ENCODE measurements around the gene CBLC. TPM values are rescaled to one million over a fixed set of nuclear protein-coding genes. Genes with fewer than 3 reads are reported as not detected.

The CBLC gene
- total and polyA plus RNA-seq, 10 of the 15 experiments (the other 5 are each of a cell fraction or from before 2014, with no cell fraction given) = not detected

DNA sequence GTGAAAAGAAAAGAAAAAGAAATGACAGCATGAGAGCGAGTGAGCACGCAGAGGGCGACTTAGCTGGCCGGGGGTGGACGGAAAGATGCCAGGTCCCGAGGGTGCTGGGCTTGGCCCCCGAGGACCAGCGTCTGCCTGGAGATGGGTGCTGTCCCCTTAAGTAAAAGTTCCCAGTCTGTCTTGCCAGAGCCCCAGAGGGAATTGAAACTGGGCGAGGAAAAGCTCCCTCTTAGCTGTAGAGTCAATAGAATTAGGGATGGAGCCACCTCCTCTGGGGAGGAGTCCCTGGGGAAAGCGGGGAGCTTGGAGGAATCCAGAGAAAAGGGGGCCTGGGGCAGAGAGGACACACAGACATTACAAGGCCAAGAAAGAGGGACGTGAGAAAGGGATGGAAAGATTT is 44.5 kb downstream of the CBLC start:
- POLR2A ChIA-PET = no interaction called here

More for the DNA sequence above, 44.5 kb downstream of the CBLC start:
- H3K27ac ChIP-seq (ENCODE audit: control insufficient read depth, insufficient read depth) = no peak overlapping the region
- no peak overlapping the region for H3K9ac ChIP-seq (ENCODE audit: control insufficient read depth, insufficient read depth, low read length)
- no peak for FAIRE-seq
- no peak for ATAC-seq
- H3K79me2 ChIP-seq (ENCODE audit: control insufficient read depth, insufficient read depth, low read length) = no peaks in the 10 kb centered on the region
- WGBS (ENCODE audit: insufficient coverage, insufficient replicate concordance, low lambda C conversion rate, missing lambda C conversion rate) = 20% methylated on average over 11 of the region's 11 CpGs
- no peaks in the 10 kb centered on the region for H3K9me3 ChIP-seq (replicated peaks; ENCODE audit: control insufficient read depth, insufficient read depth, low read length)
- in situ Hi-C loops (cut with MboI) (no loop called here), intact Hi-C loops (cut with micrococcal nuclease; ENCODE audit: unreplicated experiment) (no loop called here)
- H3K27me3 ChIP-seq (replicated peaks in 1 of 2; ENCODE audit: control insufficient read depth in 2 of 2, insufficient read depth in 2 of 2, low read length in 1 of 2) = 0 out of 4 replicates have a peak, but pooled peaks cover 0 to 1% of the 10 kb centered on the region in 2 experiments
- H2AFZ ChIP-seq (ENCODE audit: control insufficient read depth, low read depth, low read length) = no peak overlapping the region
- no peaks in the 10 kb centered on the region for H3K4me1 ChIP-seq (ENCODE audit: control insufficient read depth, insufficient read depth, low read length)
- H4K20me1 ChIP-seq (ENCODE audit: control insufficient read depth, insufficient read depth) = no peaks in the 10 kb centered on the region
- H3K36me3 ChIP-seq (ENCODE audit: control insufficient read depth in 2 of 2, insufficient read depth in 2 of 2, low read length in 1 of 2) = no peaks in the 10 kb centered on the region
- ChIA-PET CTCF (no interaction called here), SMC1A (ENCODE audit: uncharacterized antibody, unreplicated experiment) (no interaction called here), RAD21 (ENCODE audit: unreplicated experiment) (no interaction called here)
- H3K4me3 ChIP-seq = no peak overlapping the region
- no TSS peak for BruUV-seq (replicated peaks)
- no peak for DNase-seq (ENCODE audit: low read depth, low spot score)
- no peak overlapping the region for H3K4me2 ChIP-seq (ENCODE audit: control insufficient read depth, insufficient read depth)
- TF ChIP-seq, protein P1, sequence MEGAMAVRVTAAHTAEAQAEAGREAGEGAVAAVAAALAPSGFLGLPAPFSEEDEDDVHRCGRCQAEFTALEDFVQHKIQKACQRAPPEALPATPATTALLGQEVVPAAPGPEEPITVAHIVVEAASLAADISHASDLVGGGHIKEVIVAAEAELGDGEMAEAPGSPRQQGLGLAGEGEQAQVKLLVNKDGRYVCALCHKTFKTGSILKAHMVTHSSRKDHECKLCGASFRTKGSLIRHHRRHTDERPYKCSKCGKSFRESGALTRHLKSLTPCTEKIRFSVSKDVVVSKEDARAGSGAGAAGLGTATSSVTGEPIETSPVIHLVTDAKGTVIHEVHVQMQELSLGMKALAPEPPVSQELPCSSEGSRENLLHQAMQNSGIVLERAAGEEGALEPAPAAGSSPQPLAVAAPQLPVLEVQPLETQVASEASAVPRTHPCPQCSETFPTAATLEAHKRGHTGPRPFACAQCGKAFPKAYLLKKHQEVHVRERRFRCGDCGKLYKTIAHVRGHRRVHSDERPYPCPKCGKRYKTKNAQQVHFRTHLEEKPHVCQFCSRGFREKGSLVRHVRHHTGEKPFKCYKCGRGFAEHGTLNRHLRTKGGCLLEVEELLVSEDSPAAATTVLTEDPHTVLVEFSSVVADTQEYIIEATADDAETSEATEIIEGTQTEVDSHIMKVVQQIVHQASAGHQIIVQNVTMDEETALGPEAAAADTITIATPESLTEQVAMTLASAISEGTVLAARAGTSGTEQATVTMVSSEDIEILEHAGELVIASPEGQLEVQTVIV (IDR thresholded peaks at IDR 0.05; ENCODE audit: borderline replicate concordance, partially characterized antibody) = no peak
- TF ChIP-seq, protein P2, sequence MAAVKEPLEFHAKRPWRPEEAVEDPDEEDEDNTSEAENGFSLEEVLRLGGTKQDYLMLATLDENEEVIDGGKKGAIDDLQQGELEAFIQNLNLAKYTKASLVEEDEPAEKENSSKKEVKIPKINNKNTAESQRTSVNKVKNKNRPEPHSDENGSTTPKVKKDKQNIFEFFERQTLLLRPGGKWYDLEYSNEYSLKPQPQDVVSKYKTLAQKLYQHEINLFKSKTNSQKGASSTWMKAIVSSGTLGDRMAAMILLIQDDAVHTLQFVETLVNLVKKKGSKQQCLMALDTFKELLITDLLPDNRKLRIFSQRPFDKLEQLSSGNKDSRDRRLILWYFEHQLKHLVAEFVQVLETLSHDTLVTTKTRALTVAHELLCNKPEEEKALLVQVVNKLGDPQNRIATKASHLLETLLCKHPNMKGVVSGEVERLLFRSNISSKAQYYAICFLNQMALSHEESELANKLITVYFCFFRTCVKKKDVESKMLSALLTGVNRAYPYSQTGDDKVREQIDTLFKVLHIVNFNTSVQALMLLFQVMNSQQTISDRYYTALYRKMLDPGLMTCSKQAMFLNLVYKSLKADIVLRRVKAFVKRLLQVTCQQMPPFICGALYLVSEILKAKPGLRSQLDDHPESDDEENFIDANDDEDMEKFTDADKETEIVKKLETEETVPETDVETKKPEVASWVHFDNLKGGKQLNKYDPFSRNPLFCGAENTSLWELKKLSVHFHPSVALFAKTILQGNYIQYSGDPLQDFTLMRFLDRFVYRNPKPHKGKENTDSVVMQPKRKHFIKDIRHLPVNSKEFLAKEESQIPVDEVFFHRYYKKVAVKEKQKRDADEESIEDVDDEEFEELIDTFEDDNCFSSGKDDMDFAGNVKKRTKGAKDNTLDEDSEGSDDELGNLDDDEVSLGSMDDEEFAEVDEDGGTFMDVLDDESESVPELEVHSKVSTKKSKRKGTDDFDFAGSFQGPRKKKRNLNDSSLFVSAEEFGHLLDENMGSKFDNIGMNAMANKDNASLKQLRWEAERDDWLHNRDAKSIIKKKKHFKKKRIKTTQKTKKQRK (IDR thresholded peaks at IDR 0.05; ENCODE audit: low read depth, low read length) = no peak
- TF ChIP-seq CBX3 (IDR thresholded peaks at IDR 0.05; ENCODE audit: borderline replicate concordance, low read depth) (no peak), POU2F2 (IDR thresholded peaks at IDR 0.05; ENCODE audit: borderline replicate concordance, low read depth, low read length) (no peak)

All from GM12878 (cell line).